ENCODE data around the gene IFT80. TPM values are rescaled to one million over a fixed set of nuclear protein-coding genes. Genes with fewer than 3 reads are reported as not detected.
"Not testable (repeated sequence)": the region's sequence is repeated elsewhere in the genome, so short reads cannot be mapped to it uniquely, and the experiment has no call there.

The IFT80 gene
- total RNA-seq, 1 experiment from 2014 or later: 20.9 TPM

GRCh38 chr3:160286231-160286630 lies 112.8 kb downstream of the IFT80 start:
- no peak for DNase-seq (ENCODE audit: extremely low read depth, low read depth)

- DNase-seq (ENCODE audit: extremely low read depth, low read depth): no peak
Measured at GRCh38 chr3:160280836-160281235, 118.2 kb downstream of the IFT80 start.

- no peak for DNase-seq (ENCODE audit: extremely low read depth, low read depth)
Measured at GRCh38 chr3:160279657-160280056, 119.4 kb downstream of the IFT80 start.

GRCh38 chr3:160278210-160278609 lies 120.8 kb downstream of the IFT80 start:
- no peak for DNase-seq (ENCODE audit: extremely low read depth, low read depth)

- no peak for DNase-seq (ENCODE audit: extremely low read depth, low read depth)
Measured at GRCh38 chr3:160265088-160265487, 133.9 kb downstream of the IFT80 start.

- no peak for DNase-seq (ENCODE audit: extremely low read depth, low read depth)
Measured at GRCh38 chr3:160260587-160261270, 138.3 kb downstream of the IFT80 start.

GRCh38 chr3:160259589-160259988 lies 139.4 kb downstream of the IFT80 start:
- DNase-seq (ENCODE audit: extremely low read depth, low read depth): no peak

GRCh38 chr3:160257606-160258005 lies 141.4 kb downstream of the IFT80 start:
- DNase-seq (ENCODE audit: extremely low read depth, low read depth): no peak

- DNase-seq (ENCODE audit: extremely low read depth, low read depth): no peak
Measured at GRCh38 chr3:160253298-160253697, 145.7 kb downstream of the IFT80 start.

GRCh38 chr3:160247766-160248165 lies 151.3 kb downstream of the IFT80 start:
- no peak for DNase-seq (ENCODE audit: extremely low read depth, low read depth)

GRCh38 chr3:160245261-160245800 lies 153.7 kb downstream of the IFT80 start:
- DNase-seq (ENCODE audit: extremely low read depth, low read depth): no peak

GRCh38 chr3:160240719-160241118 lies 158.3 kb downstream of the IFT80 start:
- DNase-seq (ENCODE audit: extremely low read depth, low read depth): not testable (repeated sequence)

GRCh38 chr3:160232014-160232413 lies 167.0 kb downstream of the IFT80 start:
- no peak for DNase-seq (ENCODE audit: extremely low read depth, low read depth)

GRCh38 chr3:160227419-160227818 lies 171.6 kb downstream of the IFT80 start:
- no peak for DNase-seq (ENCODE audit: extremely low read depth, low read depth)

GRCh38 chr3:160226026-160226907 lies 172.8 kb downstream of the IFT80 start:
- DNase-seq (ENCODE audit: extremely low read depth, low read depth): no peak

GRCh38 chr3:160225176-160226025 lies 173.6 kb downstream of the IFT80 start, which contains the start of gene C3orf80:
TSS of gene C3orf80 (plus strand) at chr3:160225422. CDS start at chr3:160225636, 214 bp downstream.
- peak; percentile 3 for DNase-seq (ENCODE audit: extremely low read depth, low read depth)

- no peak for DNase-seq (ENCODE audit: extremely low read depth, low read depth)
Measured at GRCh38 chr3:160224811-160225175, 174.2 kb downstream of the IFT80 start.

- DNase-seq (ENCODE audit: extremely low read depth, low read depth): no peak
Measured at GRCh38 chr3:160224256-160224655, 174.8 kb downstream of the IFT80 start.

GRCh38 chr3:160221019-160221418 lies 178.0 kb downstream of the IFT80 start:
- no peak for DNase-seq (ENCODE audit: extremely low read depth, low read depth)

- no peak for DNase-seq (ENCODE audit: extremely low read depth, low read depth)
Measured at GRCh38 chr3:160220038-160220437, 179.0 kb downstream of the IFT80 start.

GRCh38 chr3:160218136-160218535 lies 180.9 kb downstream of the IFT80 start:
- no peak for DNase-seq (ENCODE audit: extremely low read depth, low read depth)
